HG03571 (cell line): ENCODE data around the gene KIF16B.

Source experiments
- ATAC-seq: cut with Tn5 transposase; IDR thresholded peaks from one replicate; pipeline ENCODE4 v1.9.1; 2021; ENCODE audit not compliant: unreplicated experiment

KIF16B gene

GRCh38 chr20:16408981-16409380 lies 164.3 kb downstream of the KIF16B start:
- ATAC-seq, result no peak

GRCh38 chr20:16407251-16408067 lies 165.8 kb downstream of the KIF16B start:
- no peak for ATAC-seq

- no peak for ATAC-seq
These were observed 168.0 kb downstream of the KIF16B start for GRCh38 chr20:16405254-16405653.

- ATAC-seq, result no peak
These were observed 168.6 kb downstream of the KIF16B start for GRCh38 chr20:16404640-16405039.

- ATAC-seq, result no peak
These were observed 169.1 kb downstream of the KIF16B start for GRCh38 chr20:16404171-16404570.

GRCh38 chr20:16400234-16400633 lies 173.0 kb downstream of the KIF16B start:
- no peak for ATAC-seq

- ATAC-seq, result no peak
These were observed 173.4 kb downstream of the KIF16B start for GRCh38 chr20:16399801-16400200.

- no peak for ATAC-seq
These were observed 176.2 kb downstream of the KIF16B start for GRCh38 chr20:16397086-16397485.

GRCh38 chr20:16395366-16395765 lies 177.9 kb downstream of the KIF16B start:
- no peak for ATAC-seq

GRCh38 chr20:16394784-16395183 lies 178.5 kb downstream of the KIF16B start:
- no peak for ATAC-seq

GRCh38 chr20:16393836-16394235 lies 179.4 kb downstream of the KIF16B start:
- no peak for ATAC-seq

- no peak for ATAC-seq
These were observed 180.0 kb downstream of the KIF16B start for GRCh38 chr20:16393297-16393696.

- peak; percentile 73 for ATAC-seq
These were observed 180.9 kb downstream of the KIF16B start for GRCh38 chr20:16392346-16392745.

- no peak for ATAC-seq
These were observed 182.3 kb downstream of the KIF16B start for GRCh38 chr20:16390991-16391390.

- ATAC-seq, result no peak
These were observed 184.5 kb downstream of the KIF16B start for GRCh38 chr20:16388731-16389130.

GRCh38 chr20:16387666-16388065 lies 185.6 kb downstream of the KIF16B start:
- no peak for ATAC-seq

GRCh38 chr20:16385891-16386290 lies 187.4 kb downstream of the KIF16B start:
- ATAC-seq, result no peak

- no peak for ATAC-seq
These were observed 187.8 kb downstream of the KIF16B start for GRCh38 chr20:16385462-16385861.

GRCh38 chr20:16381444-16381843 lies 191.8 kb downstream of the KIF16B start:
- no peak for ATAC-seq

GRCh38 chr20:16378712-16379370 lies 194.4 kb downstream of the KIF16B start:
- no peak for ATAC-seq

- no peak for ATAC-seq
These were observed 195.1 kb downstream of the KIF16B start for GRCh38 chr20:16378122-16378521.

- ATAC-seq, result no peak
These were observed 203.8 kb downstream of the KIF16B start for GRCh38 chr20:16369441-16369840.
